ENCODE measurements around the gene TSPAN32. TPM values are rescaled to one million over a fixed set of nuclear protein-coding genes. Genes with fewer than 3 reads are reported as not detected.
"Not testable (repeated sequence)": the region's sequence is repeated elsewhere in the genome, so short reads cannot be mapped to it uniquely, and the experiment has no call there.

Gene TSPAN32
- polyA plus RNA-seq, 1 donor (not counting 4 experiments of a cell fraction or from before 2014, with no cell fraction given): not detected

DNA sequence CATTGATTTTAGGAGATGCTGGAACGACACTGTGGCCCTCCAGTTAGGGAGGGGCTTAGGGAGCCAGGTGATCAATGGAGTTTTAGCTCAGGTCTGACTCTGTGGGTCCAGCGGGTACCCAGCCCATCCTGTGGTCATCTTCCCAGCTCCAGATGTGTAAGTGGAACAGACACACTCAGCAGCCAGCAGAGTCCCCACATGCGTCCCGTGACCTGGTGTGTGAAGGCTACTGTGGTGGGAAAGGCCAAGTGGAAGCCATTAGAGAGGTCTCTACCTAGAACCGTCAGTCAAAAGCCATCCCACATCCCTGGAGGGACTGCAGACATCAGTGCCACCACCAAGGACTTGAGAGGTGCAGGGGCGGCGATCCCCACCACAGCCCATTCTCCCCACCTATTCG is 55.4 kb downstream of the TSPAN32 start:
- H3K36me3 ChIP-seq (ENCODE audit: control insufficient read depth in 2 of 2, extremely low read depth in 1 of 2, insufficient read depth in 2 of 2, low read length in 2 of 2): no peaks in the 10 kb centered on the region
- no peaks in the 10 kb centered on the region for H3K79me2 ChIP-seq (ENCODE audit: control insufficient read depth, insufficient read depth, low read length)
- H3K4me2 ChIP-seq (ENCODE audit: control insufficient read depth, extremely low read depth, insufficient read depth, low read depth, low read length): no peak overlapping the region
- no peak overlapping the region for H2AFZ ChIP-seq (ENCODE audit: control insufficient read depth, low read length)
- no peaks in the 10 kb centered on the region for H3K27me3 ChIP-seq (ENCODE audit: control insufficient read depth, extremely low read depth, insufficient read depth, low read length)
- no peaks in the 10 kb centered on the region for H3K4me1 ChIP-seq (ENCODE audit: control insufficient read depth, extremely low read depth, insufficient read depth, low read length)
- no peak overlapping the region for H3K4me3 ChIP-seq (ENCODE audit: control insufficient read depth in 2 of 3, extremely low read depth in 1 of 3, insufficient read depth in 2 of 3, low read depth in 1 of 3, low read length in 3 of 3)
- FAIRE-seq (no peak), DNase-seq (ENCODE audit: low read depth, low spot score) (no peak)
- H3K9me1 ChIP-seq (ENCODE audit: control insufficient read depth, extremely low read depth, insufficient read depth, low read length): no peaks in the 10 kb centered on the region
- no peaks in the 10 kb centered on the region for H4K20me1 ChIP-seq (ENCODE audit: control insufficient read depth, extremely low read depth, insufficient read depth, low read length)
- no peak overlapping the region for H3K9ac ChIP-seq (ENCODE audit: control insufficient read depth, extremely low read depth, insufficient read depth, low read length)
- dilution Hi-C loops (cut with MboI; ENCODE audit: extremely low pct_ligation_motif_present, low sequenced_read_pairs): no loop called here
- H3K27ac ChIP-seq (ENCODE audit: control insufficient read depth, insufficient read depth, low read length): no peak overlapping the region
- TF ChIP-seq EZH2 (IDR thresholded peaks at IDR 0.05; ENCODE audit: low read length): no peak
- H3K9me3 ChIP-seq (ENCODE audit: control insufficient read depth, low read depth, low read length): no peaks in the 10 kb centered on the region

DNA sequence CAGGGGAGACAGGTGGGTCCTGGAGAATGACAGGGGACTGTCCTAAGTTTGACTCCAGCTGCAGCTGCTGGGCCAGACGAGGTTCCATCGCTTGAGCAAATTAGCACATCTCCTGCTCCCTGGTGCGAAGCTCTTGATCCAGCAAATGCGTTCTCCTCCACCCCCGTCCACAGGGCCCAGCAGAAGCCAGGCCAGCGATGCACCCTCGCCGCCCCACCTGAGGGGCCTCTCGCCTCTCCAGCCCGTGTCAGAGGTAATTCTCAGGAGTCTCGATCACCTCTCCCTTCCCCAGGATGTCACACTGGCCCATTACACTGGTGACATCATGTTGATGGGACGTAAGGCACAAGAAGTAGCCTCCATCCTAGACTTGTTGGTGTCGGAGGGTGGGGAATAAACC is 55.8 kb downstream of the TSPAN32 start:
- H3K27ac ChIP-seq (ENCODE audit: control insufficient read depth, insufficient read depth, low read length); H3K9me3 ChIP-seq (ENCODE audit: control insufficient read depth, low read depth, low read length); H3K27me3 ChIP-seq (ENCODE audit: control insufficient read depth, extremely low read depth, insufficient read depth, low read length); H3K4me3 ChIP-seq (ENCODE audit: control insufficient read depth in 2 of 3, extremely low read depth in 1 of 3, insufficient read depth in 2 of 3, low read depth in 1 of 3, low read length in 3 of 3); FAIRE-seq; H3K36me3 ChIP-seq (ENCODE audit: control insufficient read depth in 2 of 2, extremely low read depth in 1 of 2, insufficient read depth in 2 of 2, low read length in 2 of 2); H2AFZ ChIP-seq (ENCODE audit: control insufficient read depth, low read length); H3K4me1 ChIP-seq (ENCODE audit: control insufficient read depth, extremely low read depth, insufficient read depth, low read length); DNase-seq (ENCODE audit: low read depth, low spot score); H3K9me1 ChIP-seq (ENCODE audit: control insufficient read depth, extremely low read depth, insufficient read depth, low read length); H4K20me1 ChIP-seq (ENCODE audit: control insufficient read depth, extremely low read depth, insufficient read depth, low read length); H3K4me2 ChIP-seq (ENCODE audit: control insufficient read depth, extremely low read depth, insufficient read depth, low read depth, low read length); H3K79me2 ChIP-seq (ENCODE audit: control insufficient read depth, insufficient read depth, low read length); dilution Hi-C loops (cut with MboI; ENCODE audit: extremely low pct_ligation_motif_present, low sequenced_read_pairs); H3K9ac ChIP-seq (ENCODE audit: control insufficient read depth, extremely low read depth, insufficient read depth, low read length): not testable (repeated sequence)

GRCh38 chr11:2358754-2359442 is 57.1 kb downstream of the TSPAN32 start:
- H3K4me1 ChIP-seq (ENCODE audit: control insufficient read depth, extremely low read depth, insufficient read depth, low read length): no peaks in the 10 kb centered on the region
- H3K79me2 ChIP-seq (ENCODE audit: control insufficient read depth, insufficient read depth, low read length): no peaks in the 10 kb centered on the region
- DNase-seq (ENCODE audit: low read depth, low spot score) (no peak), FAIRE-seq (no peak)
- H3K9me1 ChIP-seq (ENCODE audit: control insufficient read depth, extremely low read depth, insufficient read depth, low read length): no peaks in the 10 kb centered on the region
- H4K20me1 ChIP-seq (ENCODE audit: control insufficient read depth, extremely low read depth, insufficient read depth, low read length): no peaks in the 10 kb centered on the region
- no peak for TF ChIP-seq CTCF (optimal IDR thresholded peaks at IDR 0.05 in 1 of 3, IDR thresholded peaks at IDR 0.05 in 1 of 3, conservative IDR thresholded peaks at IDR 0.05 in 1 of 3; ENCODE audit: extremely low read depth in 1 of 3, insufficient read depth in 2 of 3, low read length in 3 of 3)
- no peak for TF ChIP-seq EZH2 (IDR thresholded peaks at IDR 0.05; ENCODE audit: low read length)
- H3K4me2 ChIP-seq (ENCODE audit: control insufficient read depth, extremely low read depth, insufficient read depth, low read depth, low read length): no peak overlapping the region
- no peaks in the 10 kb centered on the region for H3K36me3 ChIP-seq (ENCODE audit: control insufficient read depth in 2 of 2, extremely low read depth in 1 of 2, insufficient read depth in 2 of 2, low read length in 2 of 2)
- H3K9ac ChIP-seq (ENCODE audit: control insufficient read depth, extremely low read depth, insufficient read depth, low read length): no peak overlapping the region
- H3K27me3 ChIP-seq (ENCODE audit: control insufficient read depth, extremely low read depth, insufficient read depth, low read length): no peaks in the 10 kb centered on the region
- H2AFZ ChIP-seq (ENCODE audit: control insufficient read depth, low read length): no peak overlapping the region
- no peaks in the 10 kb centered on the region for H3K9me3 ChIP-seq (ENCODE audit: control insufficient read depth, low read depth, low read length)
- no peak overlapping the region for H3K27ac ChIP-seq (ENCODE audit: control insufficient read depth, insufficient read depth, low read length)
- H3K4me3 ChIP-seq (ENCODE audit: control insufficient read depth in 2 of 3, extremely low read depth in 1 of 3, insufficient read depth in 2 of 3, low read depth in 1 of 3, low read length in 3 of 3): no peak overlapping the region
- dilution Hi-C loops (cut with MboI; ENCODE audit: extremely low pct_ligation_motif_present, low sequenced_read_pairs): no loop called here

Measured in keratinocyte (primary cell).